ENCODE data around the gene SNAPC2.

GRCh38 chr19:7925171-7925851, 5.2 kb downstream of the SNAPC2 start:
- TF ChIP-seq EZH2 (IDR thresholded peaks at IDR 0.05; ENCODE audit: insufficient read depth, poor library complexity, severe bottlenecking) (no peak), EZH2phosphoT487 (IDR thresholded peaks at IDR 0.05; ENCODE audit: insufficient read depth, low read depth) (no peak)
